Heart right ventricle (tissue), 16 donors: ENCODE measurements around the gene CACNA1C. TPM values are rescaled to one million over a fixed set of nuclear protein-coding genes. Genes with fewer than 3 reads are reported as not detected.

Experiments used
- ATAC-seq, 8 donors: fragments of 200-7000 bp; cut with Tn5 transposase; one replicate each; pipeline ENCODE4 v1.9.1; 2020; ENCODE audit warnings: mild to moderate bottlenecking in 8 of 8, moderate library complexity in 8 of 8, moderate number of reproducible peaks in 1 of 8
- DNase-seq, 2 donors: peaks; one replicate each; pipeline ENCODE4 v3.0.0-alpha.2; 2020
- H3K27ac ChIP-seq, 10 donors: fragments of 200-600 bp; sonication (generic) in 2 of 10; one replicate each; pipeline versions ENCODE4 v1.5.0 to v1.8.0; 2020 to 2022; ENCODE audit warnings: mild to moderate bottlenecking in 3 of 10
- H3K27me3 ChIP-seq, 7 donors: fragments of 200-600 bp; one replicate each; pipeline ENCODE4 v1.8.0; 2021 to 2022; ENCODE audit warnings: mild to moderate bottlenecking in 2 of 7
- H3K36me3 ChIP-seq, 9 donors: fragments of 200-600 bp; sonication (generic) in 1 of 9; one replicate each; pipeline versions ENCODE4 v1.5.0 to v1.8.0; 2020 to 2022; ENCODE audit warnings: mild to moderate bottlenecking in 2 of 9
- H3K4me1 ChIP-seq, 9 donors: fragments of 200-600 bp; sonication (generic) in 1 of 9; one replicate each; pipeline versions ENCODE4 v1.5.0 to v1.8.0; 2020 to 2022; ENCODE audit warnings: mild to moderate bottlenecking in 4 of 9
- H3K4me3 ChIP-seq, 10 donors: fragments of 200-600 bp; sonication (generic) in 2 of 10; one replicate each; pipeline versions ENCODE4 v1.5.0 to v1.8.0; 2020 to 2022; ENCODE audit warnings: mild to moderate bottlenecking in 7 of 10, moderate library complexity in 2 of 10
- H3K9me3 ChIP-seq, 11 donors: fragments of 200-600 bp in 10 of 11; sonication (generic) in 2 of 11; one replicate each; pipeline versions ENCODE4 v1.5.0 to v1.8.0; 2013 to 2022; ENCODE audit warnings: mild to moderate bottlenecking in 2 of 11, control low read depth in 1 of 11, moderate library complexity in 1 of 11
- CTCF ChIP-seq, 9 donors: fragments of 200-600 bp; sonication (generic) in 2 of 9; IDR thresholded peaks; one replicate each; pipeline versions ENCODE4 v1.5.0 to v1.8.0; 2021 to 2022; ENCODE audit warnings: antibody characterized with exemption in 9 of 9, mild to moderate bottlenecking in 5 of 9, moderate library complexity in 1 of 9
- WGBS, 2 donors: extraction: QIAGEN DNeasy Blood & Tissue Kit; methylation state at CpG; one replicate each; pipeline ENCODE4 v1.1.7; 2013; ENCODE audit warnings: inconsistent platforms in 1 of 2; 5-methylcytosine and 5-hydroxymethylcytosine counted together
- intact Hi-C, 10 donors: fragments of 100-400 bp; cut with DNase I; formaldehyde crosslinking; loops; one replicate each; pipeline versions ENCODE4 v1.11.1 to v1.14.2; 2022
- polyA plus RNA-seq, 2 donors: library from polyadenylated mRNA; stranded (reverse); fragments of 200-250 nt; gene quantifications; one replicate each; pipeline ENCODE4 v1.2.3, GENCODE V29; 2013
- total RNA-seq, 10 donors: library from RNA; stranded (reverse); fragmentation: NEBNext Ultra II Directional in 3 of 10; extraction: Animal tissue kit (Norgen Biotek cat#: 25700) in 3 of 10; gene quantifications; one replicate each; pipeline versions ENCODE4 v1.2.1 to v1.2.4, GENCODE V29; 2021 to 2023
- donor health status: Arrhythmogenic right ventricular cardiomyopathy.
- donor health status: ischemic (EF 13 %, LVEDD 7.1; RV severe dilation, severe dysfunction).
- donor health status: healthy with polysubstance abuse.
- donor health status: DM: no; HTN: yes; CAD: no.
- donor health status: DM: no; HTN: no; CAD: no.
- donor health status: ischemic (EF 25% LVEDD 6.9; RV normal size, moderate dysfunction).
- donor health status: ischemic (EF 25% LVEDD 5.7; RV mildly dilated, moderate dysfunction).
- donor health status: healthy.
- donor health status: DM: yes; HTN: yes; CAD: no.
- donor health status: Ischemic cardiomyopathy.
- donor health status: ischemic (EF 35%, LVEDD 5.7; RV mildly dilated, moderate dysfunction).
- donor health status: nonischemic (EF 11% LVEDD 7.7; RV severe dilation, severe dysfunction).
- donor health status: DM: yes; HTN: yes; CAD: no.
- donor health status: PGD.
- donor health status: ischemic (EF 29% LVEDD 5.4; RV normal size, mild dysfunction).
- donor health status: nonischemic (EF 23%, LVEDD 6.1; RV moderate dilation, normal function).

Gene CACNA1C
- total and polyA plus RNA-seq, 12 donors = 19.1 to 222 (median 183) TPM

- ATAC-seq (peak in 1 of 8 donors; percentile 12), DNase-seq (no peak)
- H3K9me3 ChIP-seq = no peaks in the 10 kb centered on the region
- H3K27me3 ChIP-seq = no peaks in the 10 kb centered on the region
- no peak overlapping the region for H3K27ac ChIP-seq
- no peak for TF ChIP-seq CTCF (IDR thresholded peaks at IDR 0.05)
- 90 to 92% methylated on average over 17 of the region's 17 CpGs for WGBS, 2 donors
- no peak overlapping the region for H3K4me3 ChIP-seq
- H3K4me1 ChIP-seq = no peaks in the 10 kb centered on the region
- intact Hi-C loops = no loop called here
- peaks cover 0 to 95% (median 41%) of the 10 kb centered on the region in 9 donors for H3K36me3 ChIP-seq
These were observed 553.6 kb downstream of the CACNA1C start for GRCh38 chr12:2606186-2606910.

DNA sequence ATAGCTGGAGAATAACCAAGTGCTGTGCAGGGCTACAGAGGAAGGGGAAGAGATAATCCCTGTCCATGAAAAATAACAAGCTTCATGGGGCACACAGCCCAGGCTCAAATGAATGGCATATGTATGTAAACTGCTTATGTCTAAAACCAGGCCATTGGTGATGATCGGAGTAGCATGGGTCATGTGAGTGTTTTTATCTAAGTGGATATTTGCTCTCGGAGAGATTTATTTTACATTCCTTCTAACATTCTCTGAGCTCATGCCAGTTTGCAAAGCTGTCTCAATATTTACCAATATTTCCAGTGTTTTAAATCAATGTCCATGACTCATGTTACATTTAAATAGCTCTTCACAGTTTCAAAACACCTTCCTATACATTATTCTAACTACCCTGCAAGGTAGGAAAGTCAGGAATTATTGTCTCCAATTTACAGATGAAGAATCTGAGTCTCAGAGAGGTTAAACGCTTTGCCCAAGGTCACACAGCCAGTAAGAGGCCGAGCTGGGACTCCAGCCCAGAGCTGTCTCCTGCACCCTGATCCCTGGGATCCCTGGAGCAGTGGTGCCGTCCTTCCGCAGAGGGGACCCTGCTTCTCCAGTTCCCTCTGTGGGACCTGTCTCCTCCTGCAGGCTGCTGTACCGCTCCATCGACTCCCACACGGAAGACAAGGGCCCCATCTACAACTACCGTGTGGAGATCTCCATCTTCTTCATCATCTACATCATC lies 555.3 kb downstream of the CACNA1C start:
- intact Hi-C loops = no loop called here
- H3K36me3 ChIP-seq = peaks cover 0 to 96% (median 45%) of the 10 kb centered on the region in 9 donors
- no peak overlapping the region for H3K27ac ChIP-seq
- no peak overlapping the region for H3K4me3 ChIP-seq
- 87 to 90% methylated on average over 10 of the region's 10 CpGs for WGBS, 2 donors
- ATAC-seq = no peak
- no peak for DNase-seq
- peaks cover 0 to 3% (median 0%) of the 10 kb centered on the region in 9 donors for H3K4me1 ChIP-seq
- H3K27me3 ChIP-seq = no peaks in the 10 kb centered on the region
- no peaks in the 10 kb centered on the region for H3K9me3 ChIP-seq
- no peak for TF ChIP-seq CTCF (IDR thresholded peaks at IDR 0.05)

DNA sequence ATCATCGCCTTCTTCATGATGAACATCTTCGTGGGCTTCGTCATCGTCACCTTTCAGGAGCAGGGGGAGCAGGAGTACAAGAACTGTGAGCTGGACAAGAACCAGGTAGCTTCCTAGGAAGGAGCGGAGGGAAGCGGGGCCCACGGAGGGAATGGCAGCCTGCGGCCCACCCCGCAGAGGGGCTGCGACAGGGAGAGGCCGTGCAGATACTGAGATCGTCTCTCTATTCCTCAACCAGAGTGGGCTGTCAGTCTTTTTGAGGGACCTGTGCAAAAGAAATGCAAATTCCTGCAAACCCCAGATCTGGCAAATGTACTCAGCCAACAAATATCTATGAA lies 555.8 kb downstream of the CACNA1C start:
- Histone ChIP-seq H3K4me1 (peaks cover 0 to 8% (median 0%) of the 10 kb centered on the region in 9 donors), H3K27ac (no peak overlapping the region), H3K9me3 (no peaks in the 10 kb centered on the region), H3K36me3 (peaks cover 0 to 96% (median 44%) of the 10 kb centered on the region in 9 donors), H3K4me3 (no peak overlapping the region), H3K27me3 (no peaks in the 10 kb centered on the region)
- no peak for DNase-seq
- no peak for TF ChIP-seq CTCF (IDR thresholded peaks at IDR 0.05)
- ATAC-seq = no peak
- intact Hi-C loops = no loop called here
- WGBS, 2 donors = 94 to 96% methylated on average over 12 of the region's 12 CpGs

DNA sequence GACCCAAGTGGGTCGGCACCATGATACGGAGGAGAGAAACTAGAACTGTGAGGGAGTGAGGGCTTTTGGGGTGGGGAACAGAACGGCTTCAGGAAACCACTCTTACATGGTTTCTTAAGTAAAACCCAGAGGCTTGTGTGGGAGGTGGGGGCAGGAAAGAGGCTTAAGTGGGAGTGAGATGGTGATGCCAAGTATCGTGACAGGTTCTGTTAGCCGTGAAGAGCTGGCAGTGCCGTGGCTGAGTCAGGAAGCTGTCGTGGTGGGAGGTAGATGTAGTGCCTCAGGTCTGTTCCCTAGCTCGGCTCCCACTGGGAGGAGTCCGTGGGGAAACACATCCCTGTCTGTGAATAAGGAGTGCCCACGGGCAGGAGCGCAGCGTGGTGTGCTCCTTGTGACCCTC lies 556.2 kb downstream of the CACNA1C start:
- 66 to 79% methylated on average over 12 of the region's 12 CpGs for WGBS, 2 donors
- peaks cover 0 to 96% (median 44%) of the 10 kb centered on the region in 9 donors for H3K36me3 ChIP-seq
- TF ChIP-seq CTCF (IDR thresholded peaks at IDR 0.05) = no peak
- DNase-seq (no peak), ATAC-seq (no peak)
- peaks cover 0 to 12% (median 0%) of the 10 kb centered on the region in 9 donors for H3K4me1 ChIP-seq
- H3K27ac ChIP-seq = no peak overlapping the region
- intact Hi-C loops = no loop called here
- H3K27me3 ChIP-seq = no peaks in the 10 kb centered on the region
- no peaks in the 10 kb centered on the region for H3K9me3 ChIP-seq
- no peak overlapping the region for H3K4me3 ChIP-seq
